Endothelial cell of umbilical vein (primary cell): ENCODE data around the gene FAM118A. TPM values are rescaled to one million over a fixed set of nuclear protein-coding genes. Genes with fewer than 3 reads are reported as not detected.

Source experiments
- BruUV-seq: library from RNA; stranded (reverse); fragments of 400-500 nt; replicated peaks from 2 replicates; lab custom pipeline; 2021; lab: Mats Ljungman, UMichigan
- CTCF ChIA-PET: fragments of 300-600, 350-600 bp; sonication (Branson Sonifier 250); formaldehyde crosslinking; loops from one replicate; lab custom pipeline; 2021; ENCODE audit warnings: antibody characterized with exemption, inconsistent platforms; lab: Charles Lee
- POLR2A ChIA-PET: fragments of 300-600, 350-600 bp; sonication (Branson Sonifier 250); formaldehyde crosslinking; loops from one replicate; lab custom pipeline; 2021; ENCODE audit warnings: antibody characterized with exemption, inconsistent platforms; lab: Charles Lee
- DNase-seq: peaks from one replicate; pipeline ENCODE4 v3.0.0-alpha.2; 2011; ENCODE audit warnings: low read depth, low spot score
- FAIRE-seq: peaks from 2 replicates; lab custom pipeline; 2011; peaks lifted over from hg19 to GRCh38; lab: Jason Lieb, UNC
- H2AFZ ChIP-seq: 2 replicates; pipeline ENCODE4 v1.6.0; 2012; ENCODE audit warnings: low read depth, low read length, control low read depth, inconsistent platforms
- H3K27ac ChIP-seq: 2 replicates; pipeline ENCODE4 v1.5.1; 2011; ENCODE audit warnings: low read depth, mild to moderate bottlenecking, control low read depth, low read length, moderate library complexity; ENCODE audit not compliant: insufficient read depth
- H3K27me3 ChIP-seq, 2 experiments: 2 replicates each; pipeline versions ENCODE4 v1.6.0 to v1.6.1; 2011; ENCODE audit warnings: low read length in 2 of 2, mixed read lengths in 1 of 2; ENCODE audit not compliant: control insufficient read depth in 2 of 2, insufficient read depth in 2 of 2
- H3K36me3 ChIP-seq, 2 experiments: 2 replicates in 1 of 2; 3 replicates in 1 of 2; pipeline ENCODE4 v1.5.1; 2011; ENCODE audit warnings: low read length in 2 of 2, mild to moderate bottlenecking in 1 of 2, moderate library complexity in 1 of 2; ENCODE audit not compliant: control insufficient read depth in 2 of 2, insufficient read depth in 2 of 2; ENCODE audit errors: extremely low read depth in 1 of 2
- H3K4me1 ChIP-seq: 3 replicates; pipeline ENCODE4 v1.5.1; 2011; ENCODE audit warnings: mild to moderate bottlenecking, low read length; ENCODE audit not compliant: control insufficient read depth, insufficient read depth; ENCODE audit errors: extremely low read depth
- H3K4me2 ChIP-seq: 2 replicates; pipeline ENCODE4 v1.6.1; 2011; ENCODE audit warnings: low read length, control low read depth, mixed read lengths; ENCODE audit not compliant: insufficient read depth
- H3K4me3 ChIP-seq, 3 experiments: fragments of 200-600 bp in 1 of 3; sonication (generic), shearing (Covaris generic) in 1 of 3; replicated peaks in 1 of 3; 2 replicates each; pipeline ENCODE4 v1.5.1; 2011 to 2016; ENCODE audit warnings: control low read depth in 3 of 3, low read length in 3 of 3, mild to moderate bottlenecking in 2 of 3, inconsistent platforms in 1 of 3, low read depth in 1 of 3, moderate library complexity in 1 of 3; ENCODE audit not compliant: insufficient read depth in 1 of 3
- H3K79me2 ChIP-seq: 2 replicates; pipeline ENCODE4 v1.6.0; 2012; ENCODE audit warnings: low read length, inconsistent platforms; ENCODE audit not compliant: control insufficient read depth, insufficient read depth
- H3K9ac ChIP-seq: replicated peaks from 2 replicates; pipeline ENCODE3; 2011; ENCODE audit warnings: low read length, control low read depth; ENCODE audit not compliant: insufficient read depth; ENCODE audit errors: extremely low read depth
- H3K9me1 ChIP-seq: replicated peaks from 3 replicates; pipeline ENCODE4 v1.6.0; 2011; ENCODE audit warnings: mild to moderate bottlenecking, low read length; ENCODE audit not compliant: control insufficient read depth, insufficient read depth; ENCODE audit errors: extremely low read depth
- H3K9me3 ChIP-seq: replicated peaks from 2 replicates; pipeline ENCODE4 v1.5.1; 2012; ENCODE audit warnings: low read length, inconsistent platforms; ENCODE audit not compliant: control insufficient read depth, insufficient read depth
- H4K20me1 ChIP-seq: replicated peaks from 2 replicates; pipeline ENCODE3; 2011; ENCODE audit warnings: mild to moderate bottlenecking, low read length; ENCODE audit not compliant: control insufficient read depth, insufficient read depth; ENCODE audit errors: extremely low read depth
- CTCF ChIP-seq, 2 donors: IDR thresholded peaks; 1 replicate in 1 of 2; 2 replicates in 1 of 2; pipeline ENCODE4 v1.5.1; 2011; ENCODE audit warnings: low read length in 2 of 2, mild to moderate bottlenecking in 2 of 2, moderate library complexity in 2 of 2, control low read depth in 1 of 2, inconsistent platforms in 1 of 2, low read depth in 1 of 2; ENCODE audit not compliant: insufficient read depth in 1 of 2; ENCODE audit errors: extremely low read depth in 1 of 2
- EZH2 ChIP-seq: IDR thresholded peaks from 2 replicates; pipeline ENCODE4 v1.6.1; 2012; ENCODE audit warnings: borderline replicate concordance, low read depth, mild to moderate bottlenecking, moderate library complexity, low read length, inconsistent platforms; ENCODE audit not compliant: severe bottlenecking
- GATA2 ChIP-seq: IDR thresholded peaks from 2 replicates; pipeline ENCODE4 v1.7.0; 2011; ENCODE audit warnings: low read depth, mild to moderate bottlenecking, moderate library complexity, mixed read lengths, low read length; ENCODE audit not compliant: insufficient read length, insufficient read depth
- JUN ChIP-seq: IDR thresholded peaks from 2 replicates; pipeline ENCODE4 v1.6.1; 2011; ENCODE audit warnings: borderline replicate concordance, low read depth; ENCODE audit not compliant: insufficient read length, insufficient read depth
- MAX ChIP-seq: IDR thresholded peaks from 2 replicates; pipeline ENCODE4 v1.6.1; 2011; ENCODE audit not compliant: insufficient read depth, insufficient read length
- POLR2A ChIP-seq: IDR thresholded peaks from 2 replicates; pipeline ENCODE4 v1.6.1; 2012; ENCODE audit warnings: low read depth, mild to moderate bottlenecking, control low read depth, low read length
- dilution Hi-C: fragments of 300-500 bp; cut with MboI; formaldehyde crosslinking; loops from one replicate; pipeline ENCODE4 v1.15.0; 2019; ENCODE audit warnings: low sequenced_read_pairs; ENCODE audit not compliant: extremely low pct_ligation_motif_present
- intact Hi-C: fragments of 100-400 bp; cut with micrococcal nuclease; formaldehyde crosslinking; loops from one replicate; pipeline ENCODE4 v1.10.0; 2022
- polyA plus RNA-seq, 4 experiments: library from polyadenylated mRNA; depleted of rRNA in 3 of 4; stranded (reverse) in 3 of 4; unstranded in 1 of 4; fragments of >200 nt; gene quantifications; 2 replicates each; pipeline versions ENCODE4 v1.2.1 to v1.2.3, GENCODE V29; 2011 to 2012; ENCODE audit warnings: missing spikeins in 1 of 4
- total RNA-seq: library from RNA; stranded (reverse); gene quantifications from 2 replicates; pipeline ENCODE4 v1.2.3, GENCODE V29; 2021

The FAM118A gene
- total and polyA plus RNA-seq, 2 donors (not counting 3 experiments of a cell fraction or from before 2014, with no cell fraction given): 20.2 to 25.6 TPM

DNA sequence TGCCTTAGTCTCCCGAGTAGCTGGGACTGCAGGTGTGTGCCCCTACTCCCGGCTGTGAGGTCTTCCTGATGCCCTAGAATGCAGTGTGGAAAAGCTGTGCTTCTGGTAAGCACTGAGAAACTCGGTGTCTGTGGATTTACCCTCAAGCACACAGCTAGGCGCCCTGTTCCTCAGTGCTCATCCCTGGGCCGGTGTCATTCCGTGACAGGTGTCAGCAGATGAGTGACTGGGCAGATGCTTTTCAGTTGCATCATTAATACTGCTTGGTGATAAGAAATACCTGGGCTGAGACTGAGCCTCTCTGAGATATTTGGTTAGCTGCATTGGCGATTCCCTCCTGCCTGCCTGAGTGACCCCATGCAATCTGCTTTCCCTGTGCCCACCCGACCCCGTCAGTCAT, 21.8 kb downstream of the FAM118A start:
- Histone ChIP-seq H3K79me2 (no peaks in the 10 kb centered on the region), H3K4me2 (no peak overlapping the region), H3K9ac (no peak overlapping the region), H4K20me1 (no peaks in the 10 kb centered on the region), H3K36me3 (peaks cover 7 to 28% of the 10 kb centered on the region in 2 experiments), H2AFZ (no peak overlapping the region), H3K4me3 (no peak overlapping the region), H3K9me3 (no peaks in the 10 kb centered on the region), H3K27ac (no peak overlapping the region), H3K9me1 (no peaks in the 10 kb centered on the region), H3K27me3 (no peaks in the 10 kb centered on the region), H3K4me1 (peaks cover 11% of the 10 kb centered on the region)
- ChIA-PET POLR2A (no interaction called here), CTCF (interaction anchor here (2.2 kb wide), 1 partner anchor 14 kb away, joined by 4 read pairs; no protein-coding TSS in a partner anchor)
- dilution Hi-C loops (no loop called here), intact Hi-C loops (no loop called here)
- BruUV-seq: no TSS peak
- no peak for DNase-seq
- no peak for FAIRE-seq
- no peak for TF ChIP-seq CTCF (IDR thresholded peaks at IDR 0.05; ENCODE audit: extremely low read depth in 1 of 2, insufficient read depth in 1 of 2, low read depth in 1 of 2, low read length in 2 of 2)
- no peak for TF ChIP-seq MAX
- no peak for TF ChIP-seq EZH2
- TF ChIP-seq GATA2: no peak
- TF ChIP-seq POLR2A: no peak
- no peak for TF ChIP-seq JUN
